ENCODE measurements around the gene FBLIM1. TPM values are rescaled to one million over a fixed set of nuclear protein-coding genes. Genes with fewer than 3 reads are reported as not detected.

The FBLIM1 gene
- total RNA-seq, 1 experiment from 2014 or later = 78.3 TPM

GRCh38 chr1:15749399-15750291 lies 8.9 kb upstream of the FBLIM1 start:
- Mint-ChIP-seq H3K9me3 (no peaks in the 10 kb centered on the region), H3K36me3 (no peaks in the 10 kb centered on the region), H3K27ac (no peak overlapping the region), H3K4me1 (peaks cover 3% of the 10 kb centered on the region; the same call in 1 of the 2 replicates), H3K27me3 (ENCODE audit: low read depth) (no peaks in the 10 kb centered on the region; the same call in 1 of the 2 replicates), H3K4me3 (no peak overlapping the region)
- no peak for TF ChIP-seq ZNF532 (CRISPR knock-in tag; IDR thresholded peaks at IDR 0.05; ENCODE audit: borderline replicate concordance)
- TF ChIP-seq ATF2 (CRISPR knock-in tag; IDR thresholded peaks at IDR 0.05; ENCODE audit: borderline replicate concordance, low read depth) = no peak
- no peak for TF ChIP-seq RORB (CRISPR knock-in tag; IDR thresholded peaks at IDR 0.05)
- TF ChIP-seq FOXP1 (CRISPR knock-in tag; IDR thresholded peaks at IDR 0.05; ENCODE audit: borderline replicate concordance) = peak; percentile 20; the same call in 1 of the 2 replicates
- TF ChIP-seq NFATC4 (CRISPR knock-in tag; IDR thresholded peaks at IDR 0.05) = no peak
- ChIA-PET CTCF (interaction anchor here (1.0 to 1.5 kb wide), 2 partner anchors 8 to 11 kb away, joined by 5 to 6 read pairs; no protein-coding TSS in a partner anchor), POLR2A (no interaction called here)
- peak; percentile 53 for ATAC-seq
- DNase-seq (ENCODE audit: low spot score) = no peak

GRCh38 chr1:15750924-15751323 lies 7.7 kb upstream of the FBLIM1 start:
- Mint-ChIP-seq H3K36me3 (no peaks in the 10 kb centered on the region), H3K27me3 (ENCODE audit: low read depth) (no peaks in the 10 kb centered on the region; the same call in 1 of the 2 replicates), H3K9me3 (0 out of 2 replicates have a peak, but pooled peaks cover 3% of the 10 kb centered on the region), H3K4me3 (no peak overlapping the region), H3K27ac (no peak overlapping the region), H3K4me1 (peaks cover 11% of the 10 kb centered on the region)
- CTCF ChIA-PET = no interaction called here
- TF ChIP-seq IRF2 (CRISPR knock-in tag; IDR thresholded peaks at IDR 0.05; ENCODE audit: borderline replicate concordance, low read depth) (no peak), ZNF263 (CRISPR knock-in tag; IDR thresholded peaks at IDR 0.05; ENCODE audit: low read depth) (no peak), NR3C1 (CRISPR knock-in tag; conservative IDR thresholded peaks at IDR 0.05; ENCODE audit: low read depth) (no peak)
- no peak for DNase-seq (ENCODE audit: low spot score)
- ATAC-seq = no peak
- POLR2A ChIA-PET = no interaction called here

- DNase-seq (ENCODE audit: low spot score) (no peak), ATAC-seq (no peak)
- Mint-ChIP-seq H3K9me3 (0 out of 2 replicates have a peak, but pooled peaks cover 3% of the 10 kb centered on the region), H3K4me3 (no peak overlapping the region), H3K27ac (no peak overlapping the region), H3K4me1 (peaks cover 19% of the 10 kb centered on the region), H3K27me3 (ENCODE audit: low read depth) (no peaks in the 10 kb centered on the region; the same call in 1 of the 2 replicates), H3K36me3 (no peaks in the 10 kb centered on the region)
- ChIA-PET CTCF (no interaction called here), POLR2A (no interaction called here)
- no peak for TF ChIP-seq E2F1 (CRISPR knock-in tag; IDR thresholded peaks at IDR 0.05)
- TF ChIP-seq CBFB (CRISPR knock-in tag; IDR thresholded peaks at IDR 0.05; ENCODE audit: low read depth) = no peak
- TF ChIP-seq ZNF232 (CRISPR knock-in tag; IDR thresholded peaks at IDR 0.05) = no peak
- no peak for TF ChIP-seq TCF7 (CRISPR knock-in tag; IDR thresholded peaks at IDR 0.05; ENCODE audit: low read depth)
- TF ChIP-seq ZNF263 (CRISPR knock-in tag; IDR thresholded peaks at IDR 0.05; ENCODE audit: low read depth) = no peak
- no peak for TF ChIP-seq ZNF532 (CRISPR knock-in tag; IDR thresholded peaks at IDR 0.05; ENCODE audit: borderline replicate concordance)
These were observed 6.9 kb upstream of the FBLIM1 start for GRCh38 chr1:15751717-15752116.

All from WTC11 (cell line).